GM23338 (cell line): ENCODE data around the gene TAP1. TPM values are rescaled to one million over a fixed set of nuclear protein-coding genes. Genes with fewer than 3 reads are reported as not detected.

Source experiments
- ATAC-seq: fragments of 200-7000 bp; cut with Tn5 transposase; 3 replicates; pipeline ENCODE4 v1.9.1; 2020
- DNase-seq: peaks from one replicate; pipeline ENCODE4 v3.0.0-alpha.2; 2015; ENCODE audit warnings: low spot score
- H2AFZ ChIP-seq: fragments of 200-600 bp; sonication (generic); 2 replicates; pipeline ENCODE4 v1.8.0; 2016; ENCODE audit warnings: antibody characterized with exemption, mild to moderate bottlenecking, moderate library complexity
- H3F3A ChIP-seq: fragments of 200-600 bp; sonication (generic); replicated peaks from 2 replicates; pipeline ENCODE4 v1.8.0; 2017; ENCODE audit warnings: antibody characterized with exemption, mixed run types, low read depth
- H3K27ac ChIP-seq: fragments of 200-600 bp; sonication (generic); 2 replicates; pipeline ENCODE4 v1.6.1; 2016; ENCODE audit warnings: low read depth
- H3K27me3 ChIP-seq: fragments of 200-600 bp; sonication (generic); 2 replicates; pipeline ENCODE4 v1.8.0; 2016; ENCODE audit warnings: mild to moderate bottlenecking, mixed run types, moderate library complexity; ENCODE audit not compliant: insufficient read depth
- H3K36me3 ChIP-seq: fragments of 200-600 bp; sonication (generic); 2 replicates; pipeline ENCODE4 v1.8.0; 2016; ENCODE audit warnings: mild to moderate bottlenecking; ENCODE audit not compliant: insufficient read depth
- H3K4me1 ChIP-seq: fragments of 200-600 bp; sonication (generic); 2 replicates; pipeline ENCODE4 v1.8.0; 2016; ENCODE audit warnings: mild to moderate bottlenecking, moderate library complexity; ENCODE audit not compliant: insufficient read depth
- H3K4me2 ChIP-seq: fragments of 200-600 bp; sonication (generic); 2 replicates; pipeline ENCODE4 v1.7.1; 2017; ENCODE audit warnings: mixed run types
- H3K4me3 ChIP-seq: fragments of 200-600 bp; sonication (generic); 2 replicates; pipeline ENCODE4 v1.6.1; 2016; ENCODE audit warnings: mixed run types
- H3K79me2 ChIP-seq: fragments of 200-600 bp; sonication (generic); replicated peaks from 2 replicates; pipeline ENCODE4 v1.8.0; 2017; ENCODE audit warnings: mild to moderate bottlenecking; ENCODE audit not compliant: insufficient read depth
- H3K9me2 ChIP-seq: fragments of 200-600 bp; sonication (generic); 2 replicates; pipeline ENCODE4 v1.8.0; 2017; ENCODE audit not compliant: insufficient read depth
- H4K20me1 ChIP-seq: fragments of 200-600 bp; sonication (generic); replicated peaks from 2 replicates; pipeline ENCODE4 v1.8.0; 2017; ENCODE audit warnings: mild to moderate bottlenecking; ENCODE audit not compliant: insufficient read depth
- H3K27ac Mint-ChIP-seq: 2 replicates; pipeline ENCODE4 v1.8.0; 2020; ENCODE audit warnings: inconsistent platforms, mild to moderate bottlenecking, moderate library complexity, mixed read lengths
- H3K27me3 Mint-ChIP-seq: 3 replicates; pipeline ENCODE4 v1.8.0; 2022; ENCODE audit warnings: low read depth, mild to moderate bottlenecking, moderate library complexity, mixed read lengths, inconsistent platforms; ENCODE audit not compliant: insufficient read depth, poor library complexity
- H3K36me3 Mint-ChIP-seq: 3 replicates; pipeline ENCODE4 v1.8.0; 2021; ENCODE audit warnings: low read depth, mild to moderate bottlenecking, inconsistent platforms, moderate library complexity, mixed read lengths
- H3K4me1 Mint-ChIP-seq: 3 replicates; pipeline ENCODE4 v1.8.0; 2020; ENCODE audit warnings: mild to moderate bottlenecking, inconsistent platforms, mixed read lengths
- H3K4me3 Mint-ChIP-seq: 3 replicates; pipeline ENCODE4 v1.8.0; 2021; ENCODE audit warnings: moderate library complexity, mild to moderate bottlenecking, inconsistent platforms, mixed read lengths
- H3K9me3 Mint-ChIP-seq: 3 replicates; pipeline ENCODE4 v1.8.0; 2020; ENCODE audit warnings: moderate library complexity, mild to moderate bottlenecking, inconsistent platforms, mixed read lengths
- CREB1 ChIP-seq: fragments of 250-450 bp; sonication (Bioruptor Pico); IDR thresholded peaks from 2 replicates; pipeline ENCODE4 v1.5.0; 2020; ENCODE audit warnings: low read depth, mild to moderate bottlenecking, moderate library complexity
- EZH2 ChIP-seq: fragments of 200-600 bp; sonication (generic); IDR thresholded peaks from one replicate; pipeline ENCODE4 v1.8.0; 2017; ENCODE audit warnings: antibody characterized with exemption, mild to moderate bottlenecking, low read depth; ENCODE audit not compliant: unreplicated experiment
- JUNB ChIP-seq: IDR thresholded peaks from one replicate; pipeline ENCODE4 v1.6.1; 2016; ENCODE audit warnings: antibody characterized with exemption; ENCODE audit not compliant: unreplicated experiment
- POLR2AphosphoS5 ChIP-seq: IDR thresholded peaks from 2 replicates; pipeline ENCODE4 v1.6.1; 2016; ENCODE audit warnings: antibody characterized with exemption, low read depth
- STAT1 ChIP-seq: IDR thresholded peaks from one replicate; pipeline ENCODE4 v1.6.1; 2016; ENCODE audit warnings: antibody characterized with exemption; ENCODE audit not compliant: unreplicated experiment
- ZNF114 ChIP-seq: fragments of 250-450 bp; sonication (Bioruptor Pico); IDR thresholded peaks from 2 replicates; pipeline ENCODE4 v1.5.0; 2020; ENCODE audit warnings: mild to moderate bottlenecking, moderate library complexity
- ZNF331 ChIP-seq: fragments of 250-450 bp; sonication (Bioruptor Pico); IDR thresholded peaks from 2 replicates; pipeline ENCODE4 v1.5.0; 2020; ENCODE audit warnings: low read depth, mild to moderate bottlenecking, moderate library complexity
- polyA plus RNA-seq: library from polyadenylated mRNA; unstranded; fragments of >200 nt; fragmentation: Nextera tagmentation; extraction: Ambion mirVana; gene quantifications from 2 replicates; pipeline ENCODE4 v1.2.1, GENCODE V29; 2016
- total RNA-seq: library from RNA; depleted of rRNA; stranded (reverse); fragments of >200 nt; shearing (Covaris generic); gene quantifications from 2 replicates; pipeline ENCODE4 v1.2.3, GENCODE V29; 2014
- TF ChIP-seq, protein P1 (sequence below): fragments of 250-450 bp; sonication (Bioruptor Pico); IDR thresholded peaks from 2 replicates; pipeline ENCODE4 v1.5.0; 2020; ENCODE audit warnings: mild to moderate bottlenecking, moderate library complexity
- TF ChIP-seq, protein P2 (sequence below): IDR thresholded peaks from one replicate; pipeline ENCODE4 v1.6.1; 2018; ENCODE audit warnings: antibody characterized with exemption; ENCODE audit not compliant: unreplicated experiment
- TF ChIP-seq, protein P3 (sequence below), 2 experiments: fragments of 200-600 bp in 1 of 2; sonication (generic) in 1 of 2; conservative IDR thresholded peaks; 2 replicates each; pipeline versions ENCODE4 v1.5.1 to v1.6.1; 2016 to 2017; ENCODE audit warnings: antibody characterized with exemption in 2 of 2, low read depth in 2 of 2, mild to moderate bottlenecking in 2 of 2, moderate library complexity in 1 of 2

TAP1 gene
- total and polyA plus RNA-seq, 2 experiments from 2014 or later = 13.8 to 22.0 TPM

DNA sequence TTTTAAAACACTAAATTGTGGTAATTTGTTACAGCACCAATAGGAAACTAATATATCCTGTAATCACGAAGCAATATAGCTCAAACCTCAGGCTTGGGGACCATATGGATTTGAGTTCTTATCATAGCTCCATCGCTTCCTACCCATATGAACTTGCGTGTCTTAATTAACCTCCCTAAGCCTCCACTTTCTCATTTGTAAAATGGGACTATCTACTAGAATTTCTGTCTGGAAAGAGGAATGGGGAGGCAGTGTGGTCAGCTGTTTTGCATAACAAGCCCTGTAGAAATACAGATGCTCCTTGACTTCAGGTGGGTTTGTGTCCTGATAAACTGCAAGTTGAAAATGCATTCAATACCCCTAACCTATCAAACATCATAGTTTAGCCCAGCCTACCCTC, 53.8 kb downstream of the TAP1 start:
- Histone ChIP-seq H3K4me2 (no peak overlapping the region), H3K9me2 (no peaks in the 10 kb centered on the region), H2AFZ (no peak overlapping the region), H3K27me3 (no peaks in the 10 kb centered on the region), H3K79me2 (no peaks in the 10 kb centered on the region), H3K36me3 (no peaks in the 10 kb centered on the region), H4K20me1 (no peaks in the 10 kb centered on the region), H3K4me1 (0 out of 2 replicates have a peak, but pooled peaks cover 4% of the 10 kb centered on the region), H3K27ac (no peak overlapping the region), H3K4me3 (no peak overlapping the region), H3F3A (no peaks in the 10 kb centered on the region)
- peaks cover 7% of the 10 kb centered on the region for H3K27me3 Mint-ChIP-seq
- no peak for ATAC-seq
- H3K9me3 Mint-ChIP-seq = peaks cover 12% of the 10 kb centered on the region
- no peak for TF ChIP-seq EZH2
- TF ChIP-seq JUNB = no peak
- TF ChIP-seq, protein P1, sequence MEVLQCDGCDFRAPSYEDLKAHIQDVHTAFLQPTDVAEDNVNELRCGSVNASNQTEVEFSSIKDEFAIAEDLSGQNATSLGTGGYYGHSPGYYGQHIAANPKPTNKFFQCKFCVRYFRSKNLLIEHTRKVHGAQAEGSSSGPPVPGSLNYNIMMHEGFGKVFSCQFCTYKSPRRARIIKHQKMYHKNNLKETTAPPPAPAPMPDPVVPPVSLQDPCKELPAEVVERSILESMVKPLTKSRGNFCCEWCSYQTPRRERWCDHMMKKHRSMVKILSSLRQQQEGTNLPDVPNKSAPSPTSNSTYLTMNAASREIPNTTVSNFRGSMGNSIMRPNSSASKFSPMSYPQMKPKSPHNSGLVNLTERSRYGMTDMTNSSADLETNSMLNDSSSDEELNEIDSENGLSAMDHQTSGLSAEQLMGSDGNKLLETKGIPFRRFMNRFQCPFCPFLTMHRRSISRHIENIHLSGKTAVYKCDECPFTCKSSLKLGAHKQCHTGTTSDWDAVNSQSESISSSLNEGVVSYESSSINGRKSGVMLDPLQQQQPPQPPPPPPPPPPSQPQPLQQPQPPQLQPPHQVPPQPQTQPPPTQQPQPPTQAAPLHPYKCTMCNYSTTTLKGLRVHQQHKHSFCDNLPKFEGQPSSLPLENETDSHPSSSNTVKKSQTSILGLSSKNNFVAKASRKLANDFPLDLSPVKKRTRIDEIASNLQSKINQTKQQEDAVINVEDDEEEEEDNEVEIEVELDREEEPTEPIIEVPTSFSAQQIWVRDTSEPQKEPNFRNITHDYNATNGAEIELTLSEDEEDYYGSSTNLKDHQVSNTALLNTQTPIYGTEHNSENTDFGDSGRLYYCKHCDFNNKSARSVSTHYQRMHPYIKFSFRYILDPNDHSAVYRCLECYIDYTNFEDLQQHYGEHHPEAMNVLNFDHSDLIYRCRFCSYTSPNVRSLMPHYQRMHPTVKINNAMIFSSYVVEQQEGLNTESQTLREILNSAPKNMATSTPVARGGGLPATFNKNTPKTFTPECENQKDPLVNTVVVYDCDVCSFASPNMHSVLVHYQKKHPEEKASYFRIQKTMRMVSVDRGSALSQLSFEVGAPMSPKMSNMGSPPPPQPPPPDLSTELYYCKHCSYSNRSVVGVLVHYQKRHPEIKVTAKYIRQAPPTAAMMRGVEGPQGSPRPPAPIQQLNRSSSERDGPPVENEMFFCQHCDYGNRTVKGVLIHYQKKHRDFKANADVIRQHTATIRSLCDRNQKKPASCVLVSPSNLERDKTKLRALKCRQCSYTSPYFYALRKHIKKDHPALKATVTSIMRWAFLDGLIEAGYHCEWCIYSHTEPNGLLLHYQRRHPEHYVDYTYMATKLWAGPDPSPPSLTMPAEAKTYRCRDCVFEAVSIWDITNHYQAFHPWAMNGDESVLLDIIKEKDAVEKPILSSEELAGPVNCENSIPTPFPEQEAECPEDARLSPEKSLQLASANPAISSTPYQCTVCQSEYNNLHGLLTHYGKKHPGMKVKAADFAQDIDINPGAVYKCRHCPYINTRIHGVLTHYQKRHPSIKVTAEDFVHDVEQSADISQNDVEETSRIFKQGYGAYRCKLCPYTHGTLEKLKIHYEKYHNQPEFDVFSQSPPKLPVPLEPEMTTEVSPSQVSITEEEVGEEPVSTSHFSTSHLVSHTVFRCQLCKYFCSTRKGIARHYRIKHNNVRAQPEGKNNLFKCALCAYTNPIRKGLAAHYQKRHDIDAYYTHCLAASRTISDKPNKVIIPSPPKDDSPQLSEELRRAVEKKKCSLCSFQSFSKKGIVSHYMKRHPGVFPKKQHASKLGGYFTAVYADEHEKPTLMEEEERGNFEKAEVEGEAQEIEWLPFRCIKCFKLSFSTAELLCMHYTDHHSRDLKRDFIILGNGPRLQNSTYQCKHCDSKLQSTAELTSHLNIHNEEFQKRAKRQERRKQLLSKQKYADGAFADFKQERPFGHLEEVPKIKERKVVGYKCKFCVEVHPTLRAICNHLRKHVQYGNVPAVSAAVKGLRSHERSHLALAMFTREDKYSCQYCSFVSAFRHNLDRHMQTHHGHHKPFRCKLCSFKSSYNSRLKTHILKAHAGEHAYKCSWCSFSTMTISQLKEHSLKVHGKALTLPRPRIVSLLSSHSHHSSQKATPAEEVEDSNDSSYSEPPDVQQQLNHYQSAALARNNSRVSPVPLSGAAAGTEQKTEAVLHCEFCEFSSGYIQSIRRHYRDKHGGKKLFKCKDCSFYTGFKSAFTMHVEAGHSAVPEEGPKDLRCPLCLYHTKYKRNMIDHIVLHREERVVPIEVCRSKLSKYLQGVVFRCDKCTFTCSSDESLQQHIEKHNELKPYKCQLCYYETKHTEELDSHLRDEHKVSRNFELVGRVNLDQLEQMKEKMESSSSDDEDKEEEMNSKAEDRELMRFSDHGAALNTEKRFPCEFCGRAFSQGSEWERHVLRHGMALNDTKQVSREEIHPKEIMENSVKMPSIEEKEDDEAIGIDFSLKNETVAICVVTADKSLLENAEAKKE (CRISPR knock-in tag) = no peak
- no peak for TF ChIP-seq ZNF114 (CRISPR knock-in tag)
- no peak for TF ChIP-seq STAT1
- no peak overlapping the region for H3K27ac Mint-ChIP-seq
- peaks cover 3% of the 10 kb centered on the region for H3K36me3 Mint-ChIP-seq
- H3K4me3 Mint-ChIP-seq = no peak overlapping the region
- DNase-seq = no peak
- H3K4me1 Mint-ChIP-seq = peaks cover 10% of the 10 kb centered on the region; the same call in 2 of the 3 replicates

DNA sequence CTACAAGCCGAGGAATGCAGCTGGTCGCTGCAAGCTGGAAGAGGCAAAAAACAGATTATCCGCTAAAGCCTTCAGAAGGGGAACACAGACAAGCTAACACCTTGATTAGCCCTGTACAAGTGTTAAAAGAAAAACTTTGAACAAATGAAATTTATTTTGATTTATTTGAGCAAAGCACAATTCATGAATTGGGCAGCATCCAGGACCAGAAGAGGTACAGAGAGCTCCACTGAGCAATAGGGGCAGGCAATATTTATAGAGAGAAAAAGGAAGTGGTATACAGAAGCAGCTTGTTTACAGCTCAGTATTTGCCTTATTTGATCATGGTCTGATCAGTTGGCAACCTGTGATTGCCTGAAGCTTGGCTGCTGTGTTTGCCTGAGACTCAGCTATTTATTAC, 54.3 kb downstream of the TAP1 start:
- H3K27me3 Mint-ChIP-seq = peaks cover 7% of the 10 kb centered on the region
- peaks cover 10% of the 10 kb centered on the region; the same call in 2 of the 3 replicates for H3K4me1 Mint-ChIP-seq
- H3K9me2 ChIP-seq = no peaks in the 10 kb centered on the region
- no peaks in the 10 kb centered on the region for H3K36me3 ChIP-seq
- H3K4me1 ChIP-seq = 0 out of 2 replicates have a peak, but pooled peaks cover 4% of the 10 kb centered on the region
- H2AFZ ChIP-seq = no peak overlapping the region
- no peaks in the 10 kb centered on the region for H3F3A ChIP-seq
- ATAC-seq (no peak), DNase-seq (no peak)
- H3K36me3 Mint-ChIP-seq = peaks cover 3% of the 10 kb centered on the region
- no peaks in the 10 kb centered on the region for H4K20me1 ChIP-seq
- no peak overlapping the region for H3K27ac ChIP-seq
- peaks cover 12% of the 10 kb centered on the region for H3K9me3 Mint-ChIP-seq
- H3K4me2 ChIP-seq = no peak overlapping the region
- no peak overlapping the region for H3K4me3 ChIP-seq
- H3K79me2 ChIP-seq = no peaks in the 10 kb centered on the region
- no peaks in the 10 kb centered on the region for H3K27me3 ChIP-seq
- no peak overlapping the region for H3K4me3 Mint-ChIP-seq
- H3K27ac Mint-ChIP-seq = no peak overlapping the region
- TF ChIP-seq POLR2AphosphoS5 (no peak), CREB1 (CRISPR knock-in tag) (no peak), ZNF114 (CRISPR knock-in tag) (no peak), STAT1 (no peak), EZH2 (no peak), ZNF331 (no peak)
- TF ChIP-seq, protein P2, sequence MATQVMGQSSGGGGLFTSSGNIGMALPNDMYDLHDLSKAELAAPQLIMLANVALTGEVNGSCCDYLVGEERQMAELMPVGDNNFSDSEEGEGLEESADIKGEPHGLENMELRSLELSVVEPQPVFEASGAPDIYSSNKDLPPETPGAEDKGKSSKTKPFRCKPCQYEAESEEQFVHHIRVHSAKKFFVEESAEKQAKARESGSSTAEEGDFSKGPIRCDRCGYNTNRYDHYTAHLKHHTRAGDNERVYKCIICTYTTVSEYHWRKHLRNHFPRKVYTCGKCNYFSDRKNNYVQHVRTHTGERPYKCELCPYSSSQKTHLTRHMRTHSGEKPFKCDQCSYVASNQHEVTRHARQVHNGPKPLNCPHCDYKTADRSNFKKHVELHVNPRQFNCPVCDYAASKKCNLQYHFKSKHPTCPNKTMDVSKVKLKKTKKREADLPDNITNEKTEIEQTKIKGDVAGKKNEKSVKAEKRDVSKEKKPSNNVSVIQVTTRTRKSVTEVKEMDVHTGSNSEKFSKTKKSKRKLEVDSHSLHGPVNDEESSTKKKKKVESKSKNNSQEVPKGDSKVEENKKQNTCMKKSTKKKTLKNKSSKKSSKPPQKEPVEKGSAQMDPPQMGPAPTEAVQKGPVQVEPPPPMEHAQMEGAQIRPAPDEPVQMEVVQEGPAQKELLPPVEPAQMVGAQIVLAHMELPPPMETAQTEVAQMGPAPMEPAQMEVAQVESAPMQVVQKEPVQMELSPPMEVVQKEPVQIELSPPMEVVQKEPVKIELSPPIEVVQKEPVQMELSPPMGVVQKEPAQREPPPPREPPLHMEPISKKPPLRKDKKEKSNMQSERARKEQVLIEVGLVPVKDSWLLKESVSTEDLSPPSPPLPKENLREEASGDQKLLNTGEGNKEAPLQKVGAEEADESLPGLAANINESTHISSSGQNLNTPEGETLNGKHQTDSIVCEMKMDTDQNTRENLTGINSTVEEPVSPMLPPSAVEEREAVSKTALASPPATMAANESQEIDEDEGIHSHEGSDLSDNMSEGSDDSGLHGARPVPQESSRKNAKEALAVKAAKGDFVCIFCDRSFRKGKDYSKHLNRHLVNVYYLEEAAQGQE = no peak
- TF ChIP-seq, protein P3, sequence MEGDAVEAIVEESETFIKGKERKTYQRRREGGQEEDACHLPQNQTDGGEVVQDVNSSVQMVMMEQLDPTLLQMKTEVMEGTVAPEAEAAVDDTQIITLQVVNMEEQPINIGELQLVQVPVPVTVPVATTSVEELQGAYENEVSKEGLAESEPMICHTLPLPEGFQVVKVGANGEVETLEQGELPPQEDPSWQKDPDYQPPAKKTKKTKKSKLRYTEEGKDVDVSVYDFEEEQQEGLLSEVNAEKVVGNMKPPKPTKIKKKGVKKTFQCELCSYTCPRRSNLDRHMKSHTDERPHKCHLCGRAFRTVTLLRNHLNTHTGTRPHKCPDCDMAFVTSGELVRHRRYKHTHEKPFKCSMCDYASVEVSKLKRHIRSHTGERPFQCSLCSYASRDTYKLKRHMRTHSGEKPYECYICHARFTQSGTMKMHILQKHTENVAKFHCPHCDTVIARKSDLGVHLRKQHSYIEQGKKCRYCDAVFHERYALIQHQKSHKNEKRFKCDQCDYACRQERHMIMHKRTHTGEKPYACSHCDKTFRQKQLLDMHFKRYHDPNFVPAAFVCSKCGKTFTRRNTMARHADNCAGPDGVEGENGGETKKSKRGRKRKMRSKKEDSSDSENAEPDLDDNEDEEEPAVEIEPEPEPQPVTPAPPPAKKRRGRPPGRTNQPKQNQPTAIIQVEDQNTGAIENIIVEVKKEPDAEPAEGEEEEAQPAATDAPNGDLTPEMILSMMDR (conservative IDR thresholded peaks at IDR 0.05; ENCODE audit: low read depth in 2 of 2) = no peak
